NCI-H2227 (cell line): Measurements from ENCODE around the gene KCNK1.
A peak's percentile ranks its signal among the peaks of the same experiment; 100 is the strongest.
"Not testable (repeated sequence)": the region's sequence is repeated elsewhere in the genome, so short reads cannot be mapped to it uniquely, and the experiment has no call there.

Source experiments
- DNase-seq: peaks from one replicate; lab custom pipeline; 2025; ENCODE audit not compliant: unreplicated experiment; lab: John Stamatoyannopoulos, UW

The KCNK1 gene

DNA sequence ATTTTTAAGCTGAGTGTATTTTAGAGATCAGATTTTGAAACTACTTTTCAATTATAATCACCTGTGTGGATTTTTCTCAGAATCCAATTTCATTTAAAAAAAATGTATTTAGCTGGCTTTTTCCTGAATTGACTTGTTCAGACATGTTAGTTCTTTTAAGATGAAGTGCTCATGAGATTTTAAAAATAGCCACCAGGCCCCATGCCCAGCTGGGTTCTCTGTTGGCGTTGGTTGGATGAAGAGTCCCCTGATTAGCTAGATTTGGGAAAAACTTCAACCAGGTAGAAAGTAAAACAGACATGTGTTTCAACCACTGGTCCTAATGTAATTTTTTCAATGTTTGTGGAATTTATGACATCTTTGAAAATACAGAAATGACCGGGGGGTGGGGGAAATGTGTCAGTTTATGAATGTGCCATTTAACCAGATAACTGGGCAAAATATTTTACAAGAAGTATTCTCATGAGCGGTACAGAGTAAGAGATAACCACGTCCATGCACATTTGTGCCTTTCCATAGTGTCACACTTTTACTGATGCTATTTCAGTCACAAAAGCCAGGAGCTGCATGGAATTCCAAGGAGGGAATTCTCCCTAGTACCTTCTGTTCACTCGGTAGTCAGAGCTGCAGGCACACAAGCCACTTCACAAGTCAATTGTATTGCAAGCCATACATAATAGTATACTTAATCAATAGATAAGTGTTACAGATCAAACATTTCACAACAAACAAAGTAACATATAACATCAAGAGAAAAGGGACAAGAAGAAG is 51.1 kb downstream of the KCNK1 start:
- no peak for DNase-seq

- no peak for DNase-seq
Observed at GRCh38 chr1:233665575-233666270, 51.8 kb downstream of the KCNK1 start.

DNA sequence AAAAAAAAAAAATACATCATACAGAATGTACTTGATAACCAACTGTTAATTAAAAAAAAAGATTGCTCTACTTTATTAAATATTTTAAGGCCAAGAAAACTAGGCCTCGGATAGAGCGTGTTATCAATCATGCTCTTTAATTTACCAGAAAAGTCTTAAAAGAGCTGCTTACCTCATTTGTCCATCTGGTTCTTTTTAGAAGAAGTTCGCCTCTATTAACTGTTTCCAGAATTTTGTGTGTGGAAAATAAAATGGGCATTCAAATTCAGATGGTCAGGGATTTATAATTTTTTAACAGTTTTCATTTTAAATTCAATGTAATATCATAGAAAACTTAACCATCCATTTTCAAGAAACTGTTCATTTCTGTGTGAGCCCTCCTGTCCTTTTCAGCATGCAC is 53.8 kb downstream of the KCNK1 start:
- no peak for DNase-seq

DNA sequence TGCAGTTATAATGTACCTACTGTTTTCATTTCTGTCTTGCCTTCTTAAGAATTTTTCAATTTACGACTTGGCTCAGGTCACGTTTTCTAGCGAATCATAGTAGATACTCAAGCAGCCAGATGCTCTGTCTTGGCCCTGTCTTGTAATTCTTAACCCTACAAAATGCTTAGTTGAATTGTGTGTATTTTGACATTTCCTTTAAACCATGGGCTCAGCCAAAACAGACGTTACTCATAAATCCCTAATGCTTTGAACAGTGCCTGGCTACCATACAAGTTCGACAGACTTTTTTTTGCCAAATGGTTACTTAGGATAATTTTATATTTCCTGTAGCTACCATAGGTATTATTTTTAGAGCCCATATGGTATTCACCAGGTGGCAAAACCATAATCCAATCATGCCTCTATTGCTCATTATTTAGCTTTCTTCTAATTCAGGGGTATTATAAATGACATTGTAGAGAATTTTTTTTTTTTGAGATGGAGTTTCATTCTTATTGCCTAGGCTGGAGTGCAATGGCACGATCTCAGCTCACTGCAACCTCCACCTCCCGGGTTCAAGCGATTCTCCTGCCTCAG is 54.3 kb downstream of the KCNK1 start:
- DNase-seq = no peak

DNA sequence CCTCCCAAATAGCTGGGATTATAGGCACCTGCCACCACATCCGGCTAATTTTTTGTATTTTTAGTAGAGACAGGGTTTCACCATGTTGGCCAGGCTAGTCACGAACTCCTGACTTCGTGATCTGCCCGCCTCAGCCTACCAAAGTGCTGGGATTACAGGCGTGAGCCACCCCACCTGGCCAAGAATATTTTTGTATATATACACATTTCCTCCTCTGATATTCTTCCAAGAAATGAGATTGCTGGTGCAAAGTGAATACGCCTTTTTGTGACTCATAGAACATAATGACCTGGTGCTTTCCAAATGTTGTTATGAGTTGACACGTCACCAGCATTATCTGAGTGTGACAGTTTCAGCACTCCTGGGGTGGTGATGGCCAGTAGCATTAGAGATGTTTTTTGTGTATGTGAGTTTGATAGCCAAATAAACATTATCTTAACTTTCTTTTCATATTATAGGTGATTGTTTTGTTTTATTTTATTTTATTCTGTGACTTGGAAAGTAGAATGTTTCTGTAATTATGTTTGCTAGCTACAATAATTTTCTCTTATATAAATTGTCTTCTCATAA is 54.9 kb downstream of the KCNK1 start:
- DNase-seq = no peak

- not testable (repeated sequence) for DNase-seq
Observed at GRCh38 chr1:233670363-233670762, 56.5 kb downstream of the KCNK1 start.

- DNase-seq = no peak
Observed at GRCh38 chr1:233671286-233671685, 57.4 kb downstream of the KCNK1 start.

- DNase-seq = no peak
Observed at GRCh38 chr1:233672732-233673131, 58.8 kb downstream of the KCNK1 start.

DNA sequence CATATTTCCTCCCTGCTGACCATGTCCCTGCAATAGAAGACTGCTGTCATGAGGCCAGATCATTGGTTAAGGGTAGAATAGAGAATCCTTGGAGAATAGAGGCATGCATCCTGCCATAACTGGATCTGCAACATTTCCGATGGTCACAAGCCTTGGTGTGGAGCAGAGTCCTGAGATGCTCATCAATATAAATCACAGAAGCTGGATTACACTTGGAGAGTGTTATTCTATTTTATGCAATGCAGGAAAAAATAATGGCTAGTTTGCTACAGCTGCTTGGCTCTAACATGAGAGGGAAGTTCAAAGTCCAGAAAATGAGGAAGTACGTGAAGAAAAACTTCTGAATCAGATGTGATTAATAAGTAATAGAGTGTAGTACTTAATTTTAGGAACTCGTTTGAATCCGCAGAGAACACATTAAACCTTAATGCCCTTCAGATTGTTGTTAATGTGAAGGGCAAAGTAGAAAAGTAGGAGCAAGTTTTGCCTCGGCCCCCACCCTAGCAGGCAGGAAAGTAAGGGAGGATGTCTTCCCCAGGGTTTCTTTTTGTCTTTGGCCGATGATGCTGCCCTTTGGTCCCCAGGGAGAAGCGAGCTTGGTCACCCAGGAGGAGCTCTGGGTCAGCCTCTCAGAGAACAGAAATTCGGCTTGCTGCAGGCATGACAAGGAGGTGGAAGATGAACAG is 59.5 kb downstream of the KCNK1 start:
- no peak for DNase-seq

DNA sequence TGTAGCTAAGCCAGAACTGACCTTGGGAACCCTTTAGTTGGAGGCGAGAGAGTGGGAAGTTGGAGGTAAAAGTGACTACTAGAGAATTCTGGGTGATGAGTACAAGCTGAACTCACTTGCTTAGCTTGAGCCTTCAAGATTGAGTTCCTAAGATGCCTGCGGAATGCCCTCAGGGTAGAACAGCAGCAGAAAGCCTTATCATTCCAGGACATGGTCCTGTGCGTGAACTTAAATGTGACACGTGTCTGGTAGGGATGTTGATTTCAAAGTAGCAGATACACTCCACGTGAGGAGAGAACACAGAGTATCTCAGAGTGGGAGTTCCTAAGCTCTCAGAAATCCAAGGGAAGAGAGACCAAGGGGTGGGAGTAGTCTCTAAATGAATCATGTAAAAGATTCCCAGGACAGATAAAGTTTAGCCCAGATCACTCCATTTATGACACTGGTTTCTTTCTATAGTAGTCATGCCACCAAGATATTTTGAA is 60.1 kb downstream of the KCNK1 start:
- no peak for DNase-seq

DNA sequence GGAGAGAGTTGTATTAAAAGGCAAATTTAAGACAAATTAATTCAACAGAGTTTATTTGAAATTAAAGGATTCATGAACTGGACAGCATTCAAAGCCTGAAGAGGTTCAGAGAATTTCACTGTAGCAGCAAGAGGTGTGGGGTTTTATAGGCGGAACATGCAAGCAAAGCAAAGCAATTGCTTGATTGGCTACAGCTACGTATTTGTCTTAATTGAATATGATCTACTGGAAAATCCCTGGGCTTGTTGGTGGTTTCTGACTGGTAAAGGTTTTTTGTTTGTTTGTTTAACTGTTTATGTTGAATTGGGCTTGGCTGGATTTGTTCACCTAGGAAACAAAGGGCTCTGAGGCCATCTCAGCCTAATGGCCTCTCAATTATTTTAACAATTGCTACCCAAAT is 61.5 kb downstream of the KCNK1 start:
- DNase-seq = no peak

GRCh38 chr1:233675893-233676292 is 62.0 kb downstream of the KCNK1 start:
- DNase-seq = no peak

DNA sequence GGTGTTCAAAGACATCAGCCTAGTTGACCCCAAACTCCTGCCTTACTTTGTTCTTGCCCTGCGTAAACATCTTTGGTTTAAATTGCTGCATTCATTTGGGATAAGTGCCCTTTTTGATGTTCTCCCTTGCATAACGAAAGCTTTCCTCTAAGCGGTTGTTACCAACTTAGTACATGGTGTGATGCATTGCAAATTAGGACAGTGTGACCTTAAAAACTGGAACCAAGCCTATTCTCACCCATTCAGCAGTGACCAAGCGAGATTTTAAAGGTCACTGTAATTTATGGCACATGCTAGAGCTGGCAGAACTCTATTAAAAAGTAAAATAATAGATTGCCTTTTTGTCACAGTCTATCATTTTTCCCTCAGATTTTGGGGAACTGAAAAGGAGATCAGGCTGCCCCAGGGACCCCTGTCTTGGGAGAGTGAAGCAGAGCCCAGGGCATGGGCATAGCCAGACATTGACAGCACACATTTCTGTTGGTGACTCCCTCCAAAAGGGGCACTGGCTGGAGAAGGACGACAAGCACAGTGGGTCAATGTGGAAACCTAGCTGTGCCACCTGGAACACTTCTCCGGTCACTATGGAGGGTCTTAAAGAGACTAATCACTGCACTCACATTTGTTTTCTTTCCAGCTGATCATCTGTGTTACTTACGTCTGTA is 63.9 kb downstream of the KCNK1 start:
- peak; percentile 11 for DNase-seq

DNA sequence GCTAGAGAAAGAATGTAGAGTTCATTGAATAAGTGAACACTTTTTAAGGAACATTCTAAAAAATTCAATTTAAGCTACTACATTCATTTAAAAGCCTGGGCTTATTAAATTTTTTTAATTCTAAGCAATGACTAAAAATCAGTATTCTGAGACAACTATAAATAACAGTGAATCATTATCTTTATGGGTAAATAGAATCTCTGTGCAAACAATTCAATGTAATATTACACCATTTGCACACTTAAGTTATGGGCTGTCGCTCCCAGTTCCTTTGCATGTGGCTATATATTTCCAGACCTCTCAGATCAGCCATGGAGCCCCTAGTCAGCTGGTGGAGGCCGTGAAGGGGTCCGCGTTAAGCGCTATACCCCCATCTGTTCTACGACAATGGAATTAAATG is 65.1 kb downstream of the KCNK1 start:
- no peak for DNase-seq

- peak; percentile 48 for DNase-seq
Observed at GRCh38 chr1:233679591-233680373, 65.9 kb downstream of the KCNK1 start.

DNA sequence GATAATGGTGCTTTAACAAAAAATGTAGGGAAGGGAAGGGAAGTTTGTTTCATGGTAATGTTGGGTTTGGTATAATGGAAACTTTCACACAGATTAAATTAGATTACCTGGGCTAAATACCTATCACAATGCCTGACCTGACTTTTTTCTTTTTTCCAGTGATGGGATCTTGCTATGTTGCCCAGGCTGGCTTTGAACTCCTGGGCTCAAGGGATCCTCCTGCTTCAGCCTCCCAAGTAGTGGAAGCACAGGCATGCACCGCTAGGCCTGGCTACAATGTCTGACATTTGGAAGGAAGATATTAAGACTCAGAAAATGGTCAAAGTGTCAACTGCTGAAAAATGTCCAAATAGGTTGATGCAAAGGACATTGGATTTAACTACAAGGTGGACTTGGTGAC is 67.4 kb downstream of the KCNK1 start:
- DNase-seq = no peak

GRCh38 chr1:233686653-233687052 is 72.7 kb downstream of the KCNK1 start:
- not testable (repeated sequence) for DNase-seq

DNA sequence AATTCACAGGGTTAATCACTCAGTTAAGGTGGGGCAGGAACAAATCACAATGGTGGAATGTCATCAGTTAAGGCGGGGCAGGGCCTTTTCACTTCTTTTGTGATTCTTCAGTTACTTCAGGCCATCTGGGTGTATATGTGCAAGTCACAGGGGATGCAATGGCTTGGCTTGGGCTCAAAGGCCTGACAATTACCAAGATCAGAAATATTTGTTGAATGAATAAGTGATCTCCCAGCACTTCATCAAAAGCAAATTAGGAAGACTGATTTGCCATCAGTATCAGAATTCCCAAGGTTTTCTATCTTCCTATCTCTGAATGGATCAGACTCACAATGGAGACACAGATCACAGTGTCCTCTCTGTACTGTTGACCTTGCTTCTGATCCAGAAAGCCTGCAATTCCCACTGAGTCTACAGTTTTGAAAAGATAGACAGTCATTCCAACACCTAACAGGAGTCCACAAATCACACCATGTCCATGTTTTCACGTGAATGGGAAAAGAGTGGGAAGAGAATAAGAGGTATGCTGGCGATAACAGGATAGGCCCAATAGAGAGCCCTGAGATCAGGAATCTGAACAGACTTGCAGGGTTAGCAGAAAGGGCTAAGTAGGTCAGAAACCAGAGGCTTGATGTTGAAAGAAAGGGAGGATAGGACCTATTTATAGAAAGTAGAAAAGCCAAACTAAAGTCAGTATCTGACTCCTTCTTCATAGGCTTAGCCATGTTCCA is 75.3 kb downstream of the KCNK1 start:
- no peak for DNase-seq

GRCh38 chr1:233689748-233690254 is 75.9 kb downstream of the KCNK1 start:
- DNase-seq = no peak
